ENCODE results near the gene KIRREL3. TPM values are rescaled to one million over a fixed set of nuclear protein-coding genes. Genes with fewer than 3 reads are reported as not detected.

The KIRREL3 gene
- total and polyA plus RNA-seq, 2 donors (not counting 3 experiments of a cell fraction or from before 2014, with no cell fraction given) = not detected

DNA sequence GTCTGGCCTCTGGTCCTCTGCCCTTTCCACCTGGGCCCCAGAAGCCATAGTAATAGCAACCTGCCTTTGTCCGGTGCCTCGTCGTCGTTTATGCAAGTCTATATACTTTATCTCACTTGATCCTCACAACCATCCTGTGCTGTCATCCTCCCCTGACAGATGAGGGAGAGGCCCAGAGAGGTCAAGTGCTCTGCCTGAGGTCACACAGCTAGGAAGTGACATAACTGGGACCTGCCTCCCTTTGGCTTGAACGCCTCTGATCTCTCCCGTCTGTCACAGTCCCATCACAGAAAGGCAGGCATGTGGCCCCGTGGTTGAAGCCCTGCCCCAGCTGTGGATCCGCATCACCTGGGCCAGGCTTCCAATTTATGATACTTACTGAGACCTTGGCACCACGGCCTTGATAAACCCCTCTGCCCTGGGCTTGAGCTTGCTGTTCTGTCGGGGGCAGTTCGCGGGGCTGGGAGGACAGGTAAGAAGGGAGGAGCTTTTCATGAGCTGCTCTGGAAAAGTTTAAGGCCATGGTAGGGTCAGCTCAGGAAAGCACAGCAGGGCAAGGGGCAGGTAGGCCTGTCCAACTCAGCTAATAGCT is 398.1 kb downstream of the KIRREL3 start:
- H3K27ac ChIP-seq (ENCODE audit: insufficient read depth, low read depth, low read length) = no peak overlapping the region
- no peak overlapping the region for H2AFZ ChIP-seq (ENCODE audit: low read depth, low read length)
- no peak overlapping the region for H3K9ac ChIP-seq (replicated peaks; ENCODE audit: extremely low read depth, insufficient read depth, low read length)
- FAIRE-seq (no peak), DNase-seq (ENCODE audit: low read depth, low spot score) (no peak)
- H3K9me1 ChIP-seq (replicated peaks; ENCODE audit: control insufficient read depth, extremely low read depth, insufficient read depth, low read length) = no peaks in the 10 kb centered on the region
- ChIA-PET POLR2A (no interaction called here), CTCF (no interaction called here)
- no TSS peak for BruUV-seq (replicated peaks)
- no peaks in the 10 kb centered on the region for H4K20me1 ChIP-seq (replicated peaks; ENCODE audit: control insufficient read depth, extremely low read depth, insufficient read depth, low read length)
- dilution Hi-C loops (cut with MboI; ENCODE audit: extremely low pct_ligation_motif_present, low sequenced_read_pairs) (no loop called here), intact Hi-C loops (cut with micrococcal nuclease) (no loop called here)
- H3K4me2 ChIP-seq (ENCODE audit: insufficient read depth, low read length) = no peak overlapping the region
- no peak overlapping the region for H3K4me3 ChIP-seq (replicated peaks in 1 of 3; ENCODE audit: insufficient read depth in 1 of 3, low read depth in 1 of 3, low read length in 3 of 3)
- TF ChIP-seq POLR2AphosphoS5 (IDR thresholded peaks at IDR 0.05; ENCODE audit: insufficient read depth, low read depth, low read length) (no peak), POLR2A (IDR thresholded peaks at IDR 0.05; ENCODE audit: low read depth, low read length) (no peak), FOS (IDR thresholded peaks at IDR 0.05; ENCODE audit: borderline replicate concordance, insufficient read depth, low read length) (no peak)
- H3K36me3 ChIP-seq (ENCODE audit: control insufficient read depth in 2 of 2, extremely low read depth in 1 of 2, insufficient read depth in 2 of 2, low read length in 2 of 2) = no peaks in the 10 kb centered on the region
- no peaks in the 10 kb centered on the region for H3K4me1 ChIP-seq (ENCODE audit: control insufficient read depth, extremely low read depth, insufficient read depth, low read length)
- no peaks in the 10 kb centered on the region for H3K9me3 ChIP-seq (replicated peaks; ENCODE audit: control insufficient read depth, insufficient read depth, low read length)
- no peaks in the 10 kb centered on the region for H3K27me3 ChIP-seq (ENCODE audit: control insufficient read depth in 2 of 2, insufficient read depth in 2 of 2, low read length in 2 of 2)
- H3K79me2 ChIP-seq (ENCODE audit: control insufficient read depth, insufficient read depth, low read length) = no peaks in the 10 kb centered on the region

DNA sequence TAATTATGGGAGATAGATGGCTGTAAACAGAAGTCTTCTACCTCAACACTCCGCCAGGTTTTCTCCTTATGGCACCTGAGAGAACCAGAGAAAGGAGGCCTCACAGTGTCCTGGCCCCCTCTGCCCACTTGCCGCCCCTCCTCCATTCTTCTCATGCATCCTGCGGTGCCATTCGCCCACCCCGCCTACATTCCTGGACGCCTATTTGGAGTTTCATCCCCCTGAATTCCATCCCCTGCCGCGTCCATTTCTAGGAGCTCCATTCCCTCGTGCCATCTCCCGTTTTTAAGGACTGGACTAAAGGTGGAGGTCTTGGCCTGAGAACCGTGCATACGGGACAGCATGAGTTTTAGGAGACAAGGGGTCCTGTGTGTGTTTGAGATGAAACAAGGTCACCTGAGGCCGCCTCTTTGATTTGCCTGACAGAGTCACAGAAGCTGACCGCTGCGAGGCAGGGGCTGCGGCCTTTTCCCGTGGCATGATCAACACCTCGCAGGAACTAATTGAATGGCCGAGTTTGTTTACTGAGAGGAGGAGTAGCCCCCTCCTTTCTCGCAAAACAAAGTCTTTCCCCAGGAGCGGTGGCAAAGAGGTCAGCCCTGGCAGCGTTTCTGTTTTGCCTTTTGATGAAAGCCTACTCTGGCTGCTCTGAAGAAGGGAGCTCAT is 398.9 kb downstream of the KIRREL3 start:
- H3K36me3 ChIP-seq (ENCODE audit: control insufficient read depth in 2 of 2, extremely low read depth in 1 of 2, insufficient read depth in 2 of 2, low read length in 2 of 2) = no peaks in the 10 kb centered on the region
- TF ChIP-seq GATA2 (IDR thresholded peaks at IDR 0.05; ENCODE audit: insufficient read depth, insufficient read length, low read depth, low read length) = no peak
- no peak for TF ChIP-seq FOS (IDR thresholded peaks at IDR 0.05; ENCODE audit: borderline replicate concordance, insufficient read depth, low read length)
- TF ChIP-seq, protein P1, sequence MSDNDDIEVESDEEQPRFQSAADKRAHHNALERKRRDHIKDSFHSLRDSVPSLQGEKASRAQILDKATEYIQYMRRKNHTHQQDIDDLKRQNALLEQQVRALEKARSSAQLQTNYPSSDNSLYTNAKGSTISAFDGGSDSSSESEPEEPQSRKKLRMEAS (IDR thresholded peaks at IDR 0.05; ENCODE audit: insufficient read depth, insufficient read length) = no peak
- TF ChIP-seq POLR2AphosphoS5 (IDR thresholded peaks at IDR 0.05; ENCODE audit: insufficient read depth, low read depth, low read length) = no peak
- no peak for TF ChIP-seq MYC (IDR thresholded peaks at IDR 0.05; ENCODE audit: low read depth, low read length)
- TF ChIP-seq EZH2 (IDR thresholded peaks at IDR 0.05; ENCODE audit: borderline replicate concordance, low read depth, low read length, severe bottlenecking) = no peak
- no peak for TF ChIP-seq POLR2A (IDR thresholded peaks at IDR 0.05; ENCODE audit: low read depth, low read length)
- TF ChIP-seq, protein P2, sequence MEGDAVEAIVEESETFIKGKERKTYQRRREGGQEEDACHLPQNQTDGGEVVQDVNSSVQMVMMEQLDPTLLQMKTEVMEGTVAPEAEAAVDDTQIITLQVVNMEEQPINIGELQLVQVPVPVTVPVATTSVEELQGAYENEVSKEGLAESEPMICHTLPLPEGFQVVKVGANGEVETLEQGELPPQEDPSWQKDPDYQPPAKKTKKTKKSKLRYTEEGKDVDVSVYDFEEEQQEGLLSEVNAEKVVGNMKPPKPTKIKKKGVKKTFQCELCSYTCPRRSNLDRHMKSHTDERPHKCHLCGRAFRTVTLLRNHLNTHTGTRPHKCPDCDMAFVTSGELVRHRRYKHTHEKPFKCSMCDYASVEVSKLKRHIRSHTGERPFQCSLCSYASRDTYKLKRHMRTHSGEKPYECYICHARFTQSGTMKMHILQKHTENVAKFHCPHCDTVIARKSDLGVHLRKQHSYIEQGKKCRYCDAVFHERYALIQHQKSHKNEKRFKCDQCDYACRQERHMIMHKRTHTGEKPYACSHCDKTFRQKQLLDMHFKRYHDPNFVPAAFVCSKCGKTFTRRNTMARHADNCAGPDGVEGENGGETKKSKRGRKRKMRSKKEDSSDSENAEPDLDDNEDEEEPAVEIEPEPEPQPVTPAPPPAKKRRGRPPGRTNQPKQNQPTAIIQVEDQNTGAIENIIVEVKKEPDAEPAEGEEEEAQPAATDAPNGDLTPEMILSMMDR (IDR thresholded peaks at IDR 0.05; ENCODE audit: extremely low read depth in 1 of 2, insufficient read depth in 1 of 2, low read depth in 1 of 2, low read length in 2 of 2) = no peak
- no peak for TF ChIP-seq JUN (IDR thresholded peaks at IDR 0.05; ENCODE audit: borderline replicate concordance, insufficient read depth, insufficient read length, low read depth)
- no peak overlapping the region for H2AFZ ChIP-seq (ENCODE audit: low read depth, low read length)
- no peak for FAIRE-seq
- H3K27me3 ChIP-seq (ENCODE audit: control insufficient read depth in 2 of 2, insufficient read depth in 2 of 2, low read length in 2 of 2) = no peaks in the 10 kb centered on the region
- ChIA-PET CTCF (no interaction called here), POLR2A (no interaction called here)
- H3K4me2 ChIP-seq (ENCODE audit: insufficient read depth, low read length) = no peak overlapping the region
- no peak overlapping the region for H3K27ac ChIP-seq (ENCODE audit: insufficient read depth, low read depth, low read length)
- no peaks in the 10 kb centered on the region for H3K9me1 ChIP-seq (replicated peaks; ENCODE audit: control insufficient read depth, extremely low read depth, insufficient read depth, low read length)
- no peak overlapping the region for H3K4me3 ChIP-seq (replicated peaks in 1 of 3; ENCODE audit: insufficient read depth in 1 of 3, low read depth in 1 of 3, low read length in 3 of 3)
- no peaks in the 10 kb centered on the region for H4K20me1 ChIP-seq (replicated peaks; ENCODE audit: control insufficient read depth, extremely low read depth, insufficient read depth, low read length)
- H3K9ac ChIP-seq (replicated peaks; ENCODE audit: extremely low read depth, insufficient read depth, low read length) = no peak overlapping the region
- no TSS peak for BruUV-seq (replicated peaks)
- dilution Hi-C loops (cut with MboI; ENCODE audit: extremely low pct_ligation_motif_present, low sequenced_read_pairs) (no loop called here), intact Hi-C loops (cut with micrococcal nuclease) (no loop called here)
- no peaks in the 10 kb centered on the region for H3K79me2 ChIP-seq (ENCODE audit: control insufficient read depth, insufficient read depth, low read length)
- H3K4me1 ChIP-seq (ENCODE audit: control insufficient read depth, extremely low read depth, insufficient read depth, low read length) = no peaks in the 10 kb centered on the region
- H3K9me3 ChIP-seq (replicated peaks; ENCODE audit: control insufficient read depth, insufficient read depth, low read length) = no peaks in the 10 kb centered on the region
- DNase-seq (ENCODE audit: low read depth, low spot score) = no peak

All from endothelial cell of umbilical vein (primary cell).